Measurements from ENCODE around the gene CERS2.

The CERS2 gene

GRCh38 chr1:150987924-150988323 is 13.3 kb upstream of the CERS2 start:
- DNase-seq (ENCODE audit: low read depth), result no peak
- no peak overlapping the region for H3K4me3 ChIP-seq (ENCODE audit: control insufficient read depth, low read depth, low read length)
- TF ChIP-seq CTCF (conservative IDR thresholded peaks at IDR 0.05; ENCODE audit: control insufficient read depth, insufficient read depth, low read depth, low read length), result no peak

GRCh38 chr1:150985179-150985825 is 10.7 kb upstream of the CERS2 start:
- H3K4me3 ChIP-seq (ENCODE audit: control insufficient read depth, low read depth, low read length), result no peak overlapping the region
- no peak for DNase-seq (ENCODE audit: low read depth)
- no peak for TF ChIP-seq CTCF (conservative IDR thresholded peaks at IDR 0.05; ENCODE audit: control insufficient read depth, insufficient read depth, low read depth, low read length)

- peak; percentile 31 for DNase-seq (ENCODE audit: low read depth)
- no peak for TF ChIP-seq CTCF (conservative IDR thresholded peaks at IDR 0.05; ENCODE audit: control insufficient read depth, insufficient read depth, low read depth, low read length)
- H3K4me3 ChIP-seq (ENCODE audit: control insufficient read depth, low read depth, low read length), result no peak within 1 kb of the TSS
Observed at GRCh38 chr1:150981805-150982712, 7.4 kb upstream of the CERS2 start, which contains the start of gene ANXA9. TSS of gene ANXA9 (plus strand) at chr1:150982292. CDS start at chr1:150983106, 814 bp downstream.

- TF ChIP-seq CTCF (conservative IDR thresholded peaks at IDR 0.05; ENCODE audit: control insufficient read depth, insufficient read depth, low read depth, low read length), result no peak
- H3K4me3 ChIP-seq (ENCODE audit: control insufficient read depth, low read depth, low read length), result no peak overlapping the region
- no peak for DNase-seq (ENCODE audit: low read depth)
Observed at GRCh38 chr1:150981177-150981804, 6.7 kb upstream of the CERS2 start.

GRCh38 chr1:150979092-150980056 is 4.7 kb upstream of the CERS2 start:
- DNase-seq (ENCODE audit: low read depth), result peak; percentile 86
- H3K4me3 ChIP-seq (ENCODE audit: control insufficient read depth, low read depth, low read length), result peak overlapping the region; percentile 4

More at GRCh38 chr1:150979092-150980056, 4.7 kb upstream of the CERS2 start:
- TF ChIP-seq CTCF (conservative IDR thresholded peaks at IDR 0.05; ENCODE audit: control insufficient read depth, insufficient read depth, low read depth, low read length), result peak; percentile 100

Data from fibroblast of mammary gland (primary cell).